T-helper 1 cell treated with Interleukin-12 subunit alpha and Interleukin-12 subunit beta and Interleukin-4 antibody, amounts not matched to agents 30 μg/mL and 1 μg/mL, for 36 hours (primary cell): ENCODE results near the gene TANK.

Source experiments
- H3K27ac Mint-ChIP-seq: one replicate; pipeline ENCODE4 v1.8.0; 2021; ENCODE audit warnings: mild to moderate bottlenecking, mixed read lengths
- H3K27me3 Mint-ChIP-seq: one replicate; pipeline ENCODE4 v1.8.0; 2021; ENCODE audit warnings: low read depth, mixed read lengths
- H3K36me3 Mint-ChIP-seq: one replicate; pipeline ENCODE4 v1.8.0; 2021; ENCODE audit warnings: low read depth, mixed read lengths
- H3K4me1 Mint-ChIP-seq: one replicate; pipeline ENCODE4 v1.8.0; 2021; ENCODE audit warnings: low read depth, mixed read lengths
- H3K4me3 Mint-ChIP-seq: one replicate; pipeline ENCODE4 v1.8.0; 2021; ENCODE audit warnings: mild to moderate bottlenecking, moderate library complexity, mixed read lengths
- H3K9me3 Mint-ChIP-seq: one replicate; pipeline ENCODE4 v1.8.0; 2021; ENCODE audit warnings: mixed read lengths

Gene TANK

GRCh38 chr2:161141033-161141432 lies 19.2 kb upstream of the TANK start:
- peak overlapping the region; percentile 62 for H3K27ac Mint-ChIP-seq
- H3K4me1 Mint-ChIP-seq, result peaks cover 65% of the 10 kb centered on the region
- H3K36me3 Mint-ChIP-seq, result peaks cover 72% of the 10 kb centered on the region
- peak overlapping the region; percentile 85 for H3K4me3 Mint-ChIP-seq
- H3K9me3 Mint-ChIP-seq, result peaks cover 29% of the 10 kb centered on the region
- no peaks in the 10 kb centered on the region for H3K27me3 Mint-ChIP-seq

GRCh38 chr2:161146209-161146775 lies 13.9 kb upstream of the TANK start:
- Mint-ChIP-seq H3K27ac (peak overlapping the region; percentile 16), H3K4me3 (peak overlapping the region; percentile 34), H3K4me1 (peaks cover 59% of the 10 kb centered on the region), H3K36me3 (peaks cover 95% of the 10 kb centered on the region), H3K27me3 (no peaks in the 10 kb centered on the region), H3K9me3 (peaks cover 66% of the 10 kb centered on the region)

- no peak overlapping the region for H3K27ac Mint-ChIP-seq
- peaks cover 54% of the 10 kb centered on the region for H3K4me1 Mint-ChIP-seq
- H3K9me3 Mint-ChIP-seq, result peaks cover 67% of the 10 kb centered on the region
- no peak overlapping the region for H3K4me3 Mint-ChIP-seq
- no peaks in the 10 kb centered on the region for H3K27me3 Mint-ChIP-seq
- H3K36me3 Mint-ChIP-seq, result peaks cover 94% of the 10 kb centered on the region
Measured at GRCh38 chr2:161146996-161147395, 13.2 kb upstream of the TANK start.

GRCh38 chr2:161147856-161148255 lies 12.4 kb upstream of the TANK start:
- H3K27ac Mint-ChIP-seq, result no peak overlapping the region
- no peaks in the 10 kb centered on the region for H3K27me3 Mint-ChIP-seq
- peaks cover 45% of the 10 kb centered on the region for H3K4me1 Mint-ChIP-seq
- peak overlapping the region; percentile 59 for H3K4me3 Mint-ChIP-seq
- peaks cover 65% of the 10 kb centered on the region for H3K9me3 Mint-ChIP-seq
- peaks cover 91% of the 10 kb centered on the region for H3K36me3 Mint-ChIP-seq

- H3K36me3 Mint-ChIP-seq, result peaks cover 78% of the 10 kb centered on the region
- H3K27me3 Mint-ChIP-seq, result no peaks in the 10 kb centered on the region
- H3K27ac Mint-ChIP-seq, result no peak overlapping the region
- peaks cover 56% of the 10 kb centered on the region for H3K9me3 Mint-ChIP-seq
- no peak overlapping the region for H3K4me3 Mint-ChIP-seq
- H3K4me1 Mint-ChIP-seq, result peaks cover 35% of the 10 kb centered on the region
Measured at GRCh38 chr2:161150704-161151103, 9.5 kb upstream of the TANK start.

GRCh38 chr2:161152302-161152701 lies 7.9 kb upstream of the TANK start:
- Mint-ChIP-seq H3K9me3 (peaks cover 56% of the 10 kb centered on the region), H3K4me1 (peaks cover 38% of the 10 kb centered on the region), H3K27ac (no peak overlapping the region), H3K4me3 (no peak overlapping the region), H3K36me3 (peaks cover 82% of the 10 kb centered on the region), H3K27me3 (no peaks in the 10 kb centered on the region)

GRCh38 chr2:161158882-161159281 lies 1.3 kb upstream of the TANK start:
- Mint-ChIP-seq H3K36me3 (peaks cover 62% of the 10 kb centered on the region), H3K27me3 (no peaks in the 10 kb centered on the region), H3K4me3 (peak overlapping the region; percentile 22), H3K9me3 (no peaks in the 10 kb centered on the region), H3K4me1 (peaks cover 62% of the 10 kb centered on the region), H3K27ac (peak overlapping the region; percentile 37)

- Mint-ChIP-seq H3K36me3 (peaks cover 60% of the 10 kb centered on the region), H3K9me3 (no peaks in the 10 kb centered on the region), H3K4me3 (peak overlapping the region; percentile 95), H3K4me1 (peaks cover 59% of the 10 kb centered on the region), H3K27me3 (no peaks in the 10 kb centered on the region), H3K27ac (peak overlapping the region; percentile 53)
Measured at GRCh38 chr2:161159456-161160225, 587 bp upstream of the TANK start.

GRCh38 chr2:161161074-161161706 lies 962 bp downstream of the TANK start:
- peak overlapping the region; percentile 95 for H3K4me3 Mint-ChIP-seq

GRCh38 chr2:161163440-161163839 lies 3.2 kb downstream of the TANK start:
- Mint-ChIP-seq H3K4me3 (peak overlapping the region; percentile 82), H3K27ac (peak overlapping the region; percentile 84), H3K27me3 (no peaks in the 10 kb centered on the region), H3K4me1 (peaks cover 69% of the 10 kb centered on the region), H3K9me3 (peaks cover 6% of the 10 kb centered on the region), H3K36me3 (peaks cover 63% of the 10 kb centered on the region)

More at GRCh38 chr2:161161074-161161706, 962 bp downstream of the TANK start:
- Mint-ChIP-seq H3K36me3 (peaks cover 57% of the 10 kb centered on the region), H3K4me1 (peaks cover 63% of the 10 kb centered on the region), H3K27me3 (no peaks in the 10 kb centered on the region), H3K27ac (peak overlapping the region; percentile 96), H3K9me3 (no peaks in the 10 kb centered on the region)

GRCh38 chr2:161164161-161164560 lies 3.9 kb downstream of the TANK start:
- H3K9me3 Mint-ChIP-seq, result peaks cover 6% of the 10 kb centered on the region
- H3K27ac Mint-ChIP-seq, result peak overlapping the region; percentile 65
- H3K4me1 Mint-ChIP-seq, result peaks cover 68% of the 10 kb centered on the region
- peaks cover 62% of the 10 kb centered on the region for H3K36me3 Mint-ChIP-seq
- H3K27me3 Mint-ChIP-seq, result no peaks in the 10 kb centered on the region
- H3K4me3 Mint-ChIP-seq, result peak overlapping the region; percentile 67

- peaks cover 71% of the 10 kb centered on the region for H3K4me1 Mint-ChIP-seq
- H3K4me3 Mint-ChIP-seq, result peak overlapping the region; percentile 14
- H3K27me3 Mint-ChIP-seq, result no peaks in the 10 kb centered on the region
- peak overlapping the region; percentile 50 for H3K27ac Mint-ChIP-seq
- peaks cover 6% of the 10 kb centered on the region for H3K9me3 Mint-ChIP-seq
- peaks cover 67% of the 10 kb centered on the region for H3K36me3 Mint-ChIP-seq
Measured at GRCh38 chr2:161165266-161165665, 5.0 kb downstream of the TANK start.

- peaks cover 74% of the 10 kb centered on the region for H3K4me1 Mint-ChIP-seq
- peaks cover 6% of the 10 kb centered on the region for H3K9me3 Mint-ChIP-seq
- no peaks in the 10 kb centered on the region for H3K27me3 Mint-ChIP-seq
- H3K4me3 Mint-ChIP-seq, result peak overlapping the region; percentile 67
- H3K36me3 Mint-ChIP-seq, result peaks cover 70% of the 10 kb centered on the region
- H3K27ac Mint-ChIP-seq, result peak overlapping the region; percentile 93
Measured at GRCh38 chr2:161165811-161166210, 5.6 kb downstream of the TANK start.

- peaks cover 73% of the 10 kb centered on the region for H3K4me1 Mint-ChIP-seq
- H3K27ac Mint-ChIP-seq, result peak overlapping the region; percentile 93
- peaks cover 70% of the 10 kb centered on the region for H3K36me3 Mint-ChIP-seq
- H3K9me3 Mint-ChIP-seq, result peaks cover 6% of the 10 kb centered on the region
- H3K27me3 Mint-ChIP-seq, result no peaks in the 10 kb centered on the region
- H3K4me3 Mint-ChIP-seq, result peak overlapping the region; percentile 67
Measured at GRCh38 chr2:161166538-161167409, 6.5 kb downstream of the TANK start.
